Cerebellar nuclear complex (tissue), 1 donor: Measurements from ENCODE around the gene TMC1.

Experiments used
- DNase-seq, 2 experiments: peaks; one replicate each; lab custom pipeline; 2025; lab: John Stamatoyannopoulos, UW

Gene TMC1

DNA sequence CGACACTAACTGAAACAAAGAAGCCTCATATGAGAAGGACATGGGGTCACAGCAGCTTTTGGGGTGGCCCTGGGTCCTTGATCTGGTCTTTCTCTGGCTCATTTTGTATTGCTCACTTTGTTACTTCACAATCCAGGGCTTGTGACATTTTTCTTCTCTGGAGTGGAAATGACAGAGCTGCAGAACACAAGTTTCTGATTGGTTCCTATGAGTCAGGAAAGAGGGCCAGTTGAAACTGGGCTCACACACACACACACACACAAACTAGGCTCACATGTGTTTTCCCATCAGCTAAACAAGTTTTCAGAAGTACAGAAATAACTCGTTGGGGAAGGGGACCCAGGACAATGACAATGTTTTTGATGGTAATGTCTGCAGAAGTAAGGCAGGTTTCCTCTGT, 54.3 kb downstream of the TMC1 start:
- no peak for DNase-seq

DNA sequence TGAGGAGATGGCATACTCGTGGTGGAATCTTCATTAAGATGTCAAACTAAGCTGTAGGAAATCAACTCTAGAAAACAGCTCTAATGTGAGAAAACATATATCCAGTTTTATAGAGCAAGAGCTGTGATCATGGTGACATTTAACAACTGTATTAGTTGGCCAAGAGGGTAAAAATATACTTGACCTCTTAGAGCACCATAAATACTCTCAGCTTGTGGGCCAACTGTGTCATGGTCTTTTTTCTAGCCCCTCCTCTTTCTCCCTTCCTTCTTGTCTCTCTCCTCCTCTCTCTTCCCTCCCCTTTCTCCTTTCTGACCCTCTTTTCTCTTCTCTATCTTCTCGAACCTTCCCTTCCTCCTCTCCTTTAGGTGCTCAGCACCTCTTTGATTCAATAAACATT, 54.7 kb downstream of the TMC1 start:
- no peak for DNase-seq

DNA sequence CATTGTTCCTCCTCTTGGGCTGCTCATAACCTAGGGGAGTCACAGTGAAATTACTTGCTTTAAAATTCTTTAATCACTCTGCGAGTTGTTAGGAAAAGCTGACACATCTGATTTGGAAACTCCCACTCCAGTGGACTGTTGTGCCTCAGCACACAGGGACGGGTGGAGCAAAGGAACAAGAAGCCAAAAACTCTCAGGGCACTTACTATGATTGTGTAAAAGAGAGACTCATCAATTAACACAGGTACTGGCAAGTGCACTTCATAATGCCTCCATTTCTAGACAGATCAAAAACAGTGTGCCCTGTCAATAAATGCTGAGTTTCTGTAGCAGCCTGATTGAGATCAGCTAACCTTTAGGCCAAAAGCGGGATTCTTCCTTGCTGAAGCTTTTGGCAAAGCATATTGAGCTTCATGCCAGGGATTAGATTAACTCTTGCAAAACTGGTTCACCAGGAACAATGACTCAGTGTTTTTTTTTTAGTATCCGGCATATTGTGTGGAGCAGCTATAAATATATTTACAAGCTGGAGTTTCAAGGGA, 55.9 kb downstream of the TMC1 start:
- DNase-seq: no peak

DNA sequence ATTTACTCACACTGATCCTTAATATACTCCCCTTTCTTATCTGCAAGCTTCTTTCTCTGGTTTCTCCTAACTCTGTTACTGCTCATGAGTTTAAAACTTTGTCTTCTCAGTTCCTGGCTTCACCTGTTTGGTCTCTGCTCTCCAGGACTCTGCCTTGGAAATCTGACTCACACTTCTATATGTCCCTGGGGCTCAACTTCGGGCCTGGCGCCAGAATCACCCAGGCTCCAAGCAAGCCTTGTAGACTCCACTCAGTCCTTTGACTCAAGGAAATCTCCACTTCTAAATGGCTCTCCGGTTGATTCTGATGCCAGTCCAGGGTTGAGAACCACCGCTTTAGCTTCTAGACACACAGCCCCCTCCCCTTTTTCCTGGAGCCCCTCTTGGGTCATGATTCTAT, 57.8 kb downstream of the TMC1 start:
- DNase-seq: no peak

DNA sequence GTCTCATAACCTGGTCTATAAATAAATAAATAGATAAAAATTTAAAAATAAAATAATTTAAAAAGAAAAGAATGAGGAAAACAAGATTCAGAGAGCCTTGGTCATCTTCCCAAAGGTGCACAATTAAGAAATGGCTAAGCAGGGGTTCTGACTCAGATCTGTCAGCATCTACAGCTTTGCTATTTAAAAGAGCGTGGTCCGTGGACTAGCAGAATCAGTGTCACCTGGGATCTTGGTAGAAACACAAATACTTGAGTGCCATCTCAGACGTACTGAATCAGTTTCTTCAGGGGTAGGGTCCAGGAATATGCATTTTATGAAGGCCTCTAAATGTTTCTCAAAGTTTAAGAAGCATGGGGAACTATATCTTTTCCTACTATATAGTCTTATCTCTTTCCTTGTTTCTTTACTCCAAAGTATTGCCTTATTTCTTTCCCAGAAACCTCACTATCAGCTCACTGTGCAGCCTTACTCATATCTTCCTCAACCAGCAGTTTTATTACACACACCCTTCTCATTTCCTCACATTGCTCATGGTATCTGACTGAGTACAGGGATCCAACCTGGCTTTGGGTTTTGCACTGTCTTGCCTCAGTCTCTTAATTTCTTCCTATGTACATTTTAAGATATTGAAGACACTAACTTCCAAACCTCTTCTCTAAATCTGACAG, 58.6 kb downstream of the TMC1 start:
- DNase-seq: no peak

DNA sequence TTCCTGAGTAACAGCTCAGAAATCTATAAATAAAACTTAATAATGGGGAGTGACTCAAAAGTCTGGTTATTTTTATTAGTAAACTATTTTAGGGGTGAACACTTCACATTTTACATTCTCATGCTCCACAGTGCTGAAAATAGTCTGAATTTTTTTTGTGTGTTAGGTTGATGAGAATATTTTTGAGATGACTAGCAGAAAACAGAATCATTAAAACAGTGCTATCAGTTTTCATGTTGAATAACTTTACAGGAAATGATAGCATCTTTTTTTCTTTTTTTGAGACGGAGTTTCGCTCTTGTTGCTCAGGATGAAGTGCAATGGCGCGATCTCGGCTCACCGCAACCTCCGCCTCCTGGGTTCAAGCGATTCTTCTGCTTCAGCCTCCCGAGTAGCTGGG, 60.3 kb downstream of the TMC1 start:
- DNase-seq: no peak

DNA sequence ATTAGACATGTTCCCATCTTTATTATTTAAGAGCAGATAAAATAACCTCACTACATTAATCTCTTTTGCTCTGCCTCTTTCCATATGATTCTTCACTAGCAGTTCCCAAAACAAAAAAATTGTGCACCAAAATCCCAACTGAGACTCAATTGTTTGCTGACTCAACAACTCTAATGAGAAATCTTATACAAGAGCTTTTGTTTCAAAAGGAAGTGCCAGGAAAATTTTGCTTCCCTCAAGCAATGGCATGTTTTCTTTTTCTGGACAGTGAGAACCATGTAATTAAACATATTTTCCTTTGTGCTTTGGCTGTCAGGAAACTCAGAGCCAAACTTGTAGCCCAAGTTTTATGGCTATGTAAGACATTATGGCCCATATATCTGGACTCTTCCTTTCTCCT, 62.0 kb downstream of the TMC1 start:
- no peak for DNase-seq

DNA sequence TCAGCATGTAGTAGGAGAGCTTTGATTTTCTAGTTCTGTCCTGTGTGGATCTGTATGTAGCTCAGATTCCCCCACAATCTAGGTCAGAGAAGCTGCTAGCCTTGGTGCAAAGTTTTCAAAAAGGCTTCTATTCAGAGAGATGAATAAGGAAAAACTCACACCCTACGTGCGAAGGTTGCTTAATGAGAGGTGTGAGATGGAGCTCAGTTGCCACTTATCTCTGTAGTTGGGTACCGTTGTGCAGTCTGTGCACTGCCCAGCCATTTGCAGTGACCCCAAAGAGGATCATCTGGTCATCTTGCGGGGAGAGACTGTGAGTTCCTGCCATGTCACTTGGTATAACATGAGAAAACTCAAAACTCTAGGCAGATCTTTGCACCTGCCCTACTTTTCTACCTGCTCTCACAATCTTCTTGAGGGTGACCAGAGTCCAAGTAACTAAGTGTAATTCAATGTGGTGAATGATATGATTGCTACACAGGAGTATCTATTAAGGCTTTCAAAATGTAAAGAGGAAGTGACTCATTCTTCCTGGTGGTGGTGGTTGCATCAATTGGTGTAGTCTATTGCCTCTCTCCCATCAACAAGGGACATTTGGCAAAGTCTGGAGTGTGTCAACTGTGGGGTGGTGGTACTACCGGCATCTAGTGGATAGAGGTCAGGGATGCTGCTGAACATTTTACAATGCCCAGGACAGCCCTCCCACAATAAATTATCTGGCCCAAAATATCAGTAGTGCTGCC, 65.2 kb downstream of the TMC1 start:
- DNase-seq: no peak

DNA sequence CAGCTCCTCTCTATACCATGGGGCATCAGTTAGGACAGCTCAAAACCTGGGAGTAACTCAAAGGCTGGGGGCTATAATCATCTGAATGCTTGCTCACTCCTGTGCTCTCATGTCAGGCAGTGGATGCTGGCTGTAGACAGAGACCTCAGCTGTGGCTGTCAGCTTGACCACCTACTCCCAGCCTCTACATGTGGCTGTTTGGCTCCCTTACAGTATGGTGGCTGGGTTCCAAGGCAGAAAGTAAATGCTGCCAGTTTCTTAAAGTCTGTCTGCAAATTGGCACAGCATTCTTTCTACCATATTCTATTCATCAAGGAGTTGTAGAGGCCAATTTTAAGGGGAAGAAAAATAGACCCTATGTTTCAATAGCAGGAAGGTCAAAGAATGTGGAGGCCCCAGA, 66.9 kb downstream of the TMC1 start:
- no peak for DNase-seq

DNA sequence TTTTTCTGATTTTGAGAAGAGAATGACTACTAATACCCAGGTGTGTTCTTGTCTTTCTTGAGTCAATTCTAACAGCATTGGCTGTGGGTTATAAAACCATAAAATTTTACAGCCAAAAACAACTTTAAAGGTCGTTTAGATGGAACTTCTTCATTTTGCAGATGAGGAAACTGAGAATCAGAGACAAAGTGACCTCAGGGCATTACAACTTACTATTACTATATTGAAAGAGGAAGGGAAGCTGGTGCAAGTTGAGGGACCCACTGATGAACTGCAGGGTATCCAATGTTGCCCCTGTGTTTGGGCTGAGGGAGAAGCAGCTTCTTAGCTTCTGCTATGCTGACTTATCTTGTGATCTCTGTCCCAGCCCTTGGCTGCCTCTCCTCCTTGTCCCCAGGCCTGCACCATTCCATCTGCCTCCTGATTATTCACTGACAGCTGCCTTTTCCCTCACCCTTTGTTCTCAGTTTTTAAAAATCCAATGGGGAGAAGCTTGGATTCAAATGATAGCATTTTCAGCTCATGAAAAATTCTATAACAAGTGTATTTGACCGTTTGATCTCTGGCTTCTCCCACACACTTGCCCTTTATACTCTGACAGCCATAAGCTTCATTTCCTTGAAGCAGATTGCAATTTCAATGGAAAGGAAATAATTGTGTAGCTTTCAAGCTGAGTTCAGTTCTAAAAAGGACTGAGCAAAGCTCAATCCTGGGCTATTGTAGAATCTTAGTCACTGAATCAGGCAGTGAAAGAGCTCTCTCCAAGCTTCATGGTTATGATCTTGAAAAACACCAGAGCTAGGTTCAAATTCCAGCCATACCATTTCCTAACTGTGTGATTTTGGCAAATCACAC, 68.5 kb downstream of the TMC1 start:
- no peak for DNase-seq

DNA sequence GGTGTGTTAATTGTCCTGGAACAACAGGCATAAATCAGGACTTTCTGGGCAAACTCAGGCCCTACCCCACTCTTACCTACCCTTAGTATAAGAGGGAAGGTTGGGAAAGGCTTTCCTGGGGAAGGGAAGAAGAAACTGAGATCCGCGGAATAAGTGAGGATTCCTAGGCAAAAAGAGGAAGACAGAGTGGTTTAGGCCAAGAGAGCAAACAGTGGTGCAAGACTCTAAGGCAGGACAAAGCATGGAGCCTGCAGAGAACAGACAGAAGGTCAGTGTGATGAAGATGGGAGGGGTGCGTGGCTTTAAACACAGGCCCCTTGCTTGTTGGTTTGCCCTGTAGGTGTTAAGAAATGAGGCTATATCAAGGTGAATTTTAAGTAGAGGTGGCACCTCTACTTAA, 69.4 kb downstream of the TMC1 start:
- no peak for DNase-seq

DNA sequence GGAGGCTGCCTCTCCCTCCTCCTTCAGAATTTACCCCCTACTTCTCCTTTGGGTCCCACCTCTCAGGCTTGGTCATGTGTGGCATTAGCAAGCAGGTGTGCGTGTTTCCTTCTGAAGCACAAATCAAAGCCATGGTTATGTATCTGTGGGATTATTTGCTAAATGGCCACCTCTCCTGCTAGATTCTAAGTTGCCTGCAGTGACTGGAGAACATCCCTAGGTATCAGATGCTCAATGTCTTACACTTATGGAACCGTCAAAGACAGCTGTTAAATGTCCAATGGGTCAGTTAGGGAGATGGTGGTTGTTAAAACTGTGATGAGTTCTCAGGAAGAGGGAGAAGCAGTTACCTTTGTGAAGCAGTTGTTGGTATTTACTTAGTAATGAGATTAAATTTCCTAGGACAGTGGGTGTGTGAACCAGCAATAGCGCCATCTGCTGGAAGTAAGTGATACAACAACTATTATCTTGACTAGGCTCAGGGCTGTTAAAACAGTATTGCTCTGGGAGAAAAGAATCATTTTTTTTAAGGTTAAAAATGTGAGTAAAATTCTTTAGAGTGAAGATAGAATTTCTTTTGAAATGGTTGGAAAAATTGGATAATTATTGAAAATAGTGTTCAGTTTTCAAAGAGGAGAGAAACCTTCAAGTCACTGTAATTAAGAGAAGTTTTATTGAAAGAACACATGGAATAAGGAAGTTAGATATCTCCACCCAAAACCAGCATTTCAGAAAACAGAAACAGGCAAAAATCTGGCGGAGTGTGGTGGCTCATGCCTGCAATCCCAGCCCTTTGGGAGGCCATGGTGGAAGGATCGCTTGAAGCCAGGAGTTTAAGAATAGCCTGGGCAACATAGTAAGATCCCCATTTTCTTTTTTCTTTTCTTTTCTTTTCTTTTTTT, 71.3 kb downstream of the TMC1 start:
- peak in 1 of 2 experiments; percentile 42 for DNase-seq

DNA sequence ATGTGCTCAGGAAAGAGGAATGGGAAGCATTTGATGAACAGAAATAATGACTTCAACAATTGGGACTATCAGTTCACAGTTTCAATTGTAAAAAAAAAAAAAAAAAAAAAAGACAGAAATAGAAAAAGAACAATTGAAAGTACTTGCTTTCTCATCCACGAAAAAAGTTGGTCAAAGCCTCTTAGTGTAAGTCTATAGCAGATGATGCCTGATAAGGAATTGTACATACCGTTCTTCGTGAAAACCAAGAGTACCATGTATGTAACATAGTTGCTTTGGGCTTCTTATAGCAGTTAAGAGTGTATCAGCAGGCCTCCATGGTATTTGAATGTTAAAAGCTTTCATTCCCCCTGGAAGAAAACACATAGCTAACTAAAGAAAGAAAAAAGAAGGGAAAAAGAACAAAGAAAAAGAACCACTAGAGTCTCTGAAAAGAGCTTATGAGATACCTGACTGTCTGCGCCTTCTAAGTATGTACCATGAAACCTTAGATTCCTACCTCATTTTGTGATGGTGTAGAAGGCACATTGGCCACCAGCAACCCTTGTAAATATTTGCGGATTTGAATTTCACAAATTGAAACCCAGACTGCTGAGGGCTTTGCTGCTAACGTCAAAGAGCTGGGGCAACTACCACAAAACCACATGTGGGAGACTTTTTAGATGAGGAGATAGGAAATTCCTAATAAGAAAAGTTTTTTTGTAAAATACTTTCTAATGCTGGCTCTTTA, 75.2 kb downstream of the TMC1 start:
- DNase-seq: no peak

DNA sequence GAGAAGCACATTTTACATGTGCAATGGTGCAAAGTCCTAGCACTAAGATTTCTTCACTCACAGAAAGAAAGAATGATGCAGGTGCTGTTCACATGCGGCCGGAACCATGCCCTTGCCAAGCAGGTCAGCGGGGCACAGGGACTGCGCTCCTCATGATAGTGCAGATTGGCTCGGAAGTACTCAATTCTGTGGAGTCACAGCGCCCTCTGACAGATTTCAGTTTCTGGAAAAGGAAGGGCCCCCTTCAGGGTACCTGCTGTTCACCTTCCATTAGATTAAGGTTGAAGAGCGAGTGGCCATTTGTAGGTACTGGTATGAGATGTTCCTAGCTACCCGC, 75.7 kb downstream of the TMC1 start:
- peak in 1 of 2 experiments; percentile 65 for DNase-seq

DNA sequence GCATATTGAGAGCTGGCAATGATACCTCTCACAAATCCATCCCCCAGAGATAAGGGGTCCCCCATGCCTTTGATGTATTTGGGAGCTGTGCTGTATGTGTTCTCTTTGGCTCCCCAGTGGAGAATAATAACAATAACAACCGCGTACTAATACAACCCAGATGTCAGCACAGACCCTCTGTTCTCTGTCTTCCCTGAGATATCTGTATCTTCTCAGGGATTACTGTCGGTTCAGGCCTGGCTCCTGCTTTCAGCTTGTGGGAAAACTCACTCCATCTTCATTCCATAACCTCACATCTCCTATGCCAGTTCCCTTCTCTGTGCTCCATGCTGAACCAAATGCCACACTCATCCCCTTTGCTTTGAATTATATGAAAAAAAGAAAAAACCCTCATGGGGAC, 76.2 kb downstream of the TMC1 start:
- DNase-seq: no peak

DNA sequence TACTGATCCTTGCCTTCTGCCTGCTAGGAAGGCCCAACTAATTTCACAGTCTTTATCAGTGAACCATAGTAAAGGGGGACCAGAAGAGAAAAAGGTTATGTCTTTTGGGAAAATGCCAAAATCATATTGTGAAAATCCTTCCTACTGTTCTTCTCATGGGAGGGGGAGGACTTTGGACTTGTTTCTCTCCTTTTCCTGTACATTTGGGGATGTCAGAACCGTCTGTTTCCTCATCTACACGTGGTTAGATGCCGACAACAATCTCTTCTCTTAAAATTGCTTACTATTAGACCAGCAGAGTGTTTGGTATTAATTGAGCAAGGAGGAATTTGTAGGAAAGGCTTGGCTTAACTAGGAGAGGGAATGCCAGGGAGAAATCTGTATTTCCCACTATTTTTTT, 77.2 kb downstream of the TMC1 start:
- no peak for DNase-seq

DNA sequence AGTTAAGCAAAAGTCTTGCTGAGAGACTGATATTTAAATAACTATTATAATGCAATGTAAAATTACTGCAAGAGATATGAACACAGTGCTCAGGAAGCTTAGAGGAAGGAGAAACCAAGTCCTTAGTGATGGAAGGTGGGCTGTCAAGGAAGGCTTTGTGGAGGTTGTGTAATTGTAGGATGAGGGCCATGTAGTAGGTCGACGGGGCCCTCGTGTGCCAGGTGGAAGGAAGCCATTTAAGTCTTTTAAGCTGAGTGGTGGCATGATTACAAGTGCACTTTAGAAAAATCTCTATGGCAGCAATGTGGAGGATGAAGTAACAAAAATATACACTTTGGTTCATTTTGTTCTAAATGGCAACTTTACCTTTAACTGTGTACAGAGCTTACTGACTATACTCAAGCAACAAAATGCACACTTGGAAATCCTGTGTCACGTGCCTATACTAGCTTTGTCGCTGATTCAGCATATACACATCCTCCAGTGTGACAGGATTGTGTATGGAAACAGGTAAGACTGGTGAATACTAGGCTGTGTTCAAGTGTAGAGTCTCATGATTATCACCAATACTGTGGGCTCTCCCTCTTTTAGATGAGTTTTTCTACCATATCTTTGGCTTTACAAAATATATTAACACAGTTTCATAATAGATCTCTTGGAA, 78.6 kb downstream of the TMC1 start:
- no peak for DNase-seq

DNA sequence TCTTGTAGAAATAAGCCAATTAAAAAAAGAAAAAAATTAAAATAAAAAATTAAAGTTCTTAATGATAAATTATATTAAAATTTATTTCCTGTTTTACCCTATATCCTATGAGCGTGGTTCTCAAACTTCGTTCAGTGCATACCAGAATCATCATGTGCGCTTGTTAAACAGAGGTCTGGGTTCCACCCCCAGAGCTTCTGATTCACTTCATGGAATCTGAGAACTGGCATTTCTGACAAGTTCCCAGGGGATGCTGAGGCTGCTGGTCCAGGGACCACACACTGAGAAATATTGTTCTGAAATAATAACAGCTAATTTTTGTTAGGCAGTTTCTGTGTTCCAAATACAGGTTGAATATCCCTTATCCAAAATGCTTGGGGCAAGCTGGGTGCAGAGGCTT, 79.3 kb downstream of the TMC1 start:
- no peak for DNase-seq

DNA sequence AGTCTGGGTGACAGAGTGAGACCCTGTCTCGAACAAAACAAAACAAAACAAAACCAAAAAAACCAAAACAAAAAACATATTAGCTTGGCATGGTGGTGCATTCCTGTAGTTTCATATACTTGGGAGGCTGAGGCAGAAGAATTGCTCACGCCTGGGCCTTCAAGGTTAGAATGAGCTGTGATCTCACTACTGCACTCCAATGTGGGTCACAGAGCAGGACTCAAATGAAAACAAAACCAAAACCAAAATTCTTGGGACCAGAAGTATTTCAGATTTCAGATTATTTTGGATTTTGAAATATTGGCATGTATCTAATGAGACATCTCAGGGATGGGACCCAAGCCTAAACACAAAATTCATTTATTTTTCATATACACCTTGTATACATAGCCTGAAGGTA, 80.2 kb downstream of the TMC1 start:
- no peak for DNase-seq

DNA sequence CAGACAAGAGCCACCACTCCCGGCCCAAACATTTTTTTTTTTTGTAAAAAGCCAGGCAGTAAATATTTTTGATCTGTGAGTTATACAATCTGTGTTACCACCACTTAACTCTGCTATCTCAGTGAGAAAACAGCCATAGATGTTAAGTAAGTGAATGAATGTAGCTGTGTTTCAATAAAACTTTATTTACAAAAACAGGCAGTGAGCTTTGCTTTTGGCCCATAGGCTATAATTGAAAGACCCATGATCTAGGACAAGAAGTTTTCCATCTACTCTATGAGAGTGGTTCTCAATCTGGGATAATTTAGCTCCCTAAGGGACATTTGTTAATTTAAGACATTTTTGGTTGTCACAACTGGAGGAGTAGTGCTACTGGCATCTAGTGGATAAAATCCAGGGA, 91.0 kb downstream of the TMC1 start:
- no peak for DNase-seq

DNA sequence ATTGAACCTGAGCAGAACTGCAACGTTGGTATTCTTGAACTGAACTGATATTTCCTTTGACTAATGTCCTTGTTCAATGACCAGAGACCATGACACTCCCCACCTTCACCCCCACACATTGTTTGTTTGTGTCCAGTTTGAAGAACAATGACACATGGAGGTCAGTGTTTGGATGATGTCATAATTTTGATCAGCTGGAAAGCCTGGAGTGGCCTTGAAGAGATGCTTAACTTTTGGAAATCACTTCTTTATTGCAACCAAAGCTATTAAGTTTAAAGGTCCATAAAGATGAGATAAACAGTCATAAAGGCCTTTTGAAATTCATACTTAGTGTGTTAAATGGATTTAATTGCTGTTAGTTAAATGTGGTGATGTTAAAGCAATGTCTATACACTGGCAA, 92.7 kb downstream of the TMC1 start:
- no peak for DNase-seq
